Measurements from ENCODE around the gene SNRNP70.
"Not testable (repeated sequence)": the region's sequence is repeated elsewhere in the genome, so short reads cannot be mapped to it uniquely, and the experiment has no call there.

The SNRNP70 gene

DNA sequence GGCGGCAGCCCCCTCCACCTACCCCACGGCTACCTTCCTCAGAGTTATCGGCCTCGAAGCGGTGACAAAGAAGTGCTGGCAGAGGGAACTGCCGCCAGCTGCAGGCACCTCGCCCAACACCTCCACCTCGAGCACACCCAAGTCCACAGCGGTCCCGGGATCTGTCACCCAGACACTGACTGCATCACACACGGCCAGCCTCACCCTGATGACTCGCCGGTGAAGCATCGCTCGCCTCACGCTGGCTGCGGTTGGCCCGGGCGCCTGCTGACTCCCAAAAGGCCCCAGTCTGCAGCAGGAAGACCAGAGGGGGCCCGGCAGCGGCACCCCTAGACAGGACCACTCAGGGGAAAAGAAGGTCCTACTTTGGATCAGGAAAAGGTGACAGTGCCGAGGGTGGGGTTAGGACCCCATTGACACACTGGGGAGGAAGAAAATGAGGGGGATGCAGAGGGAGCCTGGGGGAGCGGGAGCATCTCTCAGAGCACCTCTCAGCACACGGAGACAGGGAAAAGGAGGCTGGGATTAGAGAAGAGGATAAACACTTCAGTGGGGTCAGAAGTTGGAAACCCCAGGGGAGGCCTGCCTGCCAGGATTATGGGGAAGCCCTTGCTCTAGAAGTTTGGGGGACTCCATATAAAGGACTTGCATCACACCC lies 34.7 kb upstream of the SNRNP70 start:
- H3K4me1 ChIP-seq (ENCODE audit: control insufficient read depth in 1 of 2, insufficient read depth in 1 of 2, low read depth in 1 of 2, low read length in 1 of 2); H3K36me3 ChIP-seq; H3K4me3 ChIP-seq (ENCODE audit: low read depth in 1 of 2, low read length in 1 of 2); H3K9me3 ChIP-seq; H3K27ac ChIP-seq: not testable (repeated sequence)
- peaks cover 13% of the 10 kb centered on the region for H3K27me3 ChIP-seq

DNA sequence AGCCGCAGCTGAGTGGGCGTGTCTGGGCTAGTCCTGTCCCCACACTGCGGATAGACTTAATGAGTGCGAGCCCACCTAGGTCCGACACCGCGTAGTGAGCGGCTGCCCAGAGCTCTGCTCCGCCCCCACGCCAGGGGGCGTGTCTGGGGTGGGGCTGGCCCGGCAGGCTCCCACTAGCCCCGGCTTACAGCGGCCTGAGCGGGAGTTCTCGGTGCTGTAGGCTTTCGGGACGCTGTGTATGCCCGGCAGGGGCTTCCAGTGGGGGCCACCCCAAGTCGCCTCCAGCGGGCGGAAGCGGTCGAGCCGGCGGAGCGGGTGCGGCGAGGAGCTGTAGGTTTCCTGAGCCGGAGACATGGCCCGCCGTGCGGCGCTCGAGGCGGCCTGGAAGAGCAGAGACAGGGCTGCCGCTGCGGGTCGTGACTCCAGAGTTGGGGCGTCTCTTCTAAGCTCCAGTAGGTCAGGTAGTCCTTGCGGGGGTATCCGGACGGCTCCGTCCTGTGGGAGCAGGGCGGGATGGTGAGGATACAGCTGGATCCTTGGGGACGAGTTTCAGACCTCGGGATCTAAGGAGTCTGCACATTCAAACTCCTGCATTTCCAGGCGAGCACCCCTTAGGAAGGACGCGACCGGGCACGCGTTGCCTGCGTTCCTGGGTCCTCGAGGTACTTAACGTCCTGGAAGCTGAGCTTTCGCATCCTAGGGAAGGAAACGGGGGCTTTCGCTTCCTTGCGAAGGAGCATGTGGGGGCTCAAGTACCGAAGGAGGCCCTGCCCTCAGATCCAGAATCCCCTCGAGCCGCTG lies 28.9 kb upstream of the SNRNP70 start:
- Histone ChIP-seq H3K4me3 (ENCODE audit: low read depth in 1 of 2, low read length in 1 of 2) (peak overlapping the region; percentile 32 to 62), H3K4me1 (ENCODE audit: control insufficient read depth in 1 of 2, insufficient read depth in 1 of 2, low read depth in 1 of 2, low read length in 1 of 2) (peaks cover 18 to 21% of the 10 kb centered on the region in 2 experiments), H3K27me3 (peaks cover 71% of the 10 kb centered on the region), H3K9me3 (no peaks in the 10 kb centered on the region), H3K27ac (no peak overlapping the region), H3K36me3 (no peaks in the 10 kb centered on the region)
- TF ChIP-seq, protein P1, sequence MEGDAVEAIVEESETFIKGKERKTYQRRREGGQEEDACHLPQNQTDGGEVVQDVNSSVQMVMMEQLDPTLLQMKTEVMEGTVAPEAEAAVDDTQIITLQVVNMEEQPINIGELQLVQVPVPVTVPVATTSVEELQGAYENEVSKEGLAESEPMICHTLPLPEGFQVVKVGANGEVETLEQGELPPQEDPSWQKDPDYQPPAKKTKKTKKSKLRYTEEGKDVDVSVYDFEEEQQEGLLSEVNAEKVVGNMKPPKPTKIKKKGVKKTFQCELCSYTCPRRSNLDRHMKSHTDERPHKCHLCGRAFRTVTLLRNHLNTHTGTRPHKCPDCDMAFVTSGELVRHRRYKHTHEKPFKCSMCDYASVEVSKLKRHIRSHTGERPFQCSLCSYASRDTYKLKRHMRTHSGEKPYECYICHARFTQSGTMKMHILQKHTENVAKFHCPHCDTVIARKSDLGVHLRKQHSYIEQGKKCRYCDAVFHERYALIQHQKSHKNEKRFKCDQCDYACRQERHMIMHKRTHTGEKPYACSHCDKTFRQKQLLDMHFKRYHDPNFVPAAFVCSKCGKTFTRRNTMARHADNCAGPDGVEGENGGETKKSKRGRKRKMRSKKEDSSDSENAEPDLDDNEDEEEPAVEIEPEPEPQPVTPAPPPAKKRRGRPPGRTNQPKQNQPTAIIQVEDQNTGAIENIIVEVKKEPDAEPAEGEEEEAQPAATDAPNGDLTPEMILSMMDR (IDR thresholded peaks at IDR 0.05), result no peak

DNA sequence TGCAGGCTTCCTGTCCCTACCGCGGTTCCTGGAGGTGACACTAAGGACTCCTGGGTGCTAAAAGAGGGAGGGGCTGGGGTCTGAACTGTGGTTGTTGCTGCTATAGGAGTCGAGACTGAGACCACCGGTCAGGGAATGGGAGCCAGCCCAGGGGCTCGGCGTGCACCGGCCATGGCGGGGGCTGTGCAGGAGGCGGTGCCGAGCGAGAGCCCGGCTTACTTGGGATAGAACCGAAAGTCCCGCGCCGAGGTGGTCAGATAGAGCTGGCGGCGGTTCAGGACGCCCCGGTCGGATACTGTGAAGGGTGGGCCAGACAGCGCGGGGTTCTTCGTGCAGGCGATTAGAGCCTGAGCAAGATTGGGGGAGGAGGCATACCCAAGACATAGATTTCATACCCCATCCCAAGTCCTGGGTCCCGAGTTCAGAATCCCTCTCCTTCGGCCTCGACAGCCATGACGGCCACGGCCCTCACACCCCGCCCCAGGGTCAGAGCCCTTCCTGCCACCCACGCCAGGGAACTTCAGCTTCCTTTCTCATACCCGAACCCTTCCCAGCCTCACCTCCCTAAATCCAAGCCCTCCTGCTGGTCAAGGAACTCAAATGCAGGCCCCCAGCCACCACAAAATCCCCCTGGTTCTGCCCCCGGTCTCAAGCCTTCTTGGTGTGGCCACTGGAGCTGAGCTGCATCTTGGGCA lies 28.2 kb upstream of the SNRNP70 start:
- Histone ChIP-seq H3K4me3 (ENCODE audit: low read depth in 1 of 2, low read length in 1 of 2) (peak overlapping the region in 1 of 2 experiments; percentile 62), H3K4me1 (ENCODE audit: control insufficient read depth in 1 of 2, insufficient read depth in 1 of 2, low read depth in 1 of 2, low read length in 1 of 2) (peaks cover 18 to 21% of the 10 kb centered on the region in 2 experiments), H3K27me3 (peaks cover 78% of the 10 kb centered on the region)
- not testable (repeated sequence) for H3K27ac ChIP-seq, H3K9me3 ChIP-seq, H3K36me3 ChIP-seq

DNA sequence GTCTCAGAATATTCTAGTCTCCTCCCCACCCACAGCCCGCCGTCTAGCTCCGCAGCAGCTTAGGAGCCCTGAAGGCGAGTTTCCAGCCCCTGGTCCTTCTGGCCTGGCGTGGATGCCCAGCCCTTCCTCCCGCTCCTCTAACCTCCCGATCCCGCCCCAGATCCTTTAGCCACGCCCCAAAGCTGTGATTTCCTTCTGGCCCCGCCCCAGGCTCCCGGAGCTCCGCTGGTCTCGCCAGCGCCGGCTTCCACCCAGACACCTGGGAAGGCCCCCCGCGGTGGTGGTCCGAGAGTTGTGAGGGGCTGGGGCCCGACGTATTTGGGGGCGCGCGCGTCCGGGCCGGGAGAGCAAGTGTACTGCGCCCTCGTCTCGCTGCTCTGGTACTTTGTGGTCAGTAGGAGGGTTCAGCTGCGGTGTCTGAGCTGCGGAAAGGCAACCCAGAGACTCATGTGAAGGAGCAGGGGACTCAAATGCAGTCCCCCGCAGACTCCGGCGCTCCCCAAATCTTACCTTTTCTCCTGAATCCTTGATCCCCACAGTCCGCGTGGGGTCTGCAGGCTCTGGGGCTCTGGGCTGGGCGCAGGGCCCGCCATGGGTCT lies 27.5 kb upstream of the SNRNP70 start, which contains the start of gene CGB7:
TSS of gene CGB7 (minus strand) at position 114 of the 599 bp plus-strand sequence. CDS start 2,374 bp downstream, outside the sequence.
- H3K9me3 ChIP-seq, result no peaks in the 10 kb centered on the region
- no peaks in the 10 kb centered on the region for H3K36me3 ChIP-seq
- H3K4me1 ChIP-seq (ENCODE audit: control insufficient read depth in 1 of 2, insufficient read depth in 1 of 2, low read depth in 1 of 2, low read length in 1 of 2), result peaks cover 18 to 21% of the 10 kb centered on the region in 2 experiments
- TF ChIP-seq, protein P1 (IDR thresholded peaks at IDR 0.05), result no peak
- peak within 1 kb of the TSS in 1 of 2 experiments; percentile 62 for H3K4me3 ChIP-seq (ENCODE audit: low read depth in 1 of 2, low read length in 1 of 2)
- peaks cover 85% of the 10 kb centered on the region for H3K27me3 ChIP-seq
- H3K27ac ChIP-seq, result no peak within 1 kb of the TSS

DNA sequence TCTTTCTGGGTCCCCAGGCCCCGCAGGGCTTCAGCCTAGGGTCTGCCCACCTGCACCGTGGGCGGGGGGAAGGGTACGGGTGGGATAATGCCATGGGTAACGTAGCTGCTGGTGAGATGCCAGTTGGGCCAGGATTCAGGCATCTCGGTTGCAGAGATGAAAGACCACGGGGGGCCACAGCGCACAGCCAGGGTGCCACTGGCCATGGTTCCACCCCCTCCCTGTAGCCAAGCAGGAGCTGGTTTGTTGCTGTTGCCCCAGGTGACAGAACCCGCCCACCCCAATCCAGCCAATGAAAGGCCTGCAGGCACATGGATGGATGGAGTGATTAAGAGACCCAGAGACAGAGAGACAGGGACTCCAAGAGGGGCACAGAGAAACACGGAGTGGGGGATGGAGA lies 26.7 kb upstream of the SNRNP70 start:
- Histone ChIP-seq H3K27me3 (peaks cover 89% of the 10 kb centered on the region), H3K4me1 (ENCODE audit: control insufficient read depth in 1 of 2, insufficient read depth in 1 of 2, low read depth in 1 of 2, low read length in 1 of 2) (peaks cover 18 to 21% of the 10 kb centered on the region in 2 experiments), H3K9me3 (no peaks in the 10 kb centered on the region), H3K36me3 (no peaks in the 10 kb centered on the region), H3K4me3 (ENCODE audit: low read depth in 1 of 2, low read length in 1 of 2) (no peak overlapping the region), H3K27ac (no peak overlapping the region)
- TF ChIP-seq, protein P1 (IDR thresholded peaks at IDR 0.05), result no peak

DNA sequence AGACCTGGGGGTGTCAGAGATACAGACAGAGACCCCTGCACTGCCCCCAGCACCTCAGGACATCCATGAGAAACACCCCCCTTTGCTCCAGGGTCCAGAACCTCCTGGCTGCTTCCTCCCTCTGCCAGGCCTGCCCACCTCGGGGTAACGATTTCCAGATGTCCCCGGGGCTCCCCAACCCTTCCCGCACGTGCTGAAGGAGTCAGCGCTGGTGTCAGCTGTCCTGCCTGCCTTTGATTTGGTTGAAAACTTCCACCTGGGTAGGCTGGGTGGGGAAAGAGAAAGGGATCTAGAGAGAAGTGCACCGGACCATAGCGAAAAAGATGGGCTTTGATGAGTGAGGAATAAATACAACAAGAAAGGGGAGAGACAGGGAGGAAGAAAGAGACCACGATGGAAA lies 26.2 kb upstream of the SNRNP70 start:
- Histone ChIP-seq H3K4me1 (ENCODE audit: control insufficient read depth in 1 of 2, insufficient read depth in 1 of 2, low read depth in 1 of 2, low read length in 1 of 2) (peaks cover 18 to 21% of the 10 kb centered on the region in 2 experiments), H3K9me3 (no peaks in the 10 kb centered on the region), H3K27ac (no peak overlapping the region), H3K27me3 (peaks cover 93% of the 10 kb centered on the region), H3K36me3 (no peaks in the 10 kb centered on the region), H3K4me3 (ENCODE audit: low read depth in 1 of 2, low read length in 1 of 2) (no peak overlapping the region)
- TF ChIP-seq, protein P1 (IDR thresholded peaks at IDR 0.05), result no peak
